Measurements from ENCODE around the gene ID3.
A peak's percentile ranks its signal among the peaks of the same experiment; 100 is the strongest.
"Not testable (repeated sequence)": the region's sequence is repeated elsewhere in the genome, so short reads cannot be mapped to it uniquely, and the experiment has no call there.

The ID3 gene

GRCh38 chr1:23588749-23589548 is 29.6 kb upstream of the ID3 start:
- no peak for DNase-seq (ENCODE audit: low spot score)

- DNase-seq (ENCODE audit: low spot score) = peak; percentile 67
Measured at GRCh38 chr1:23585321-23586022, 26.2 kb upstream of the ID3 start.

GRCh38 chr1:23583727-23584126 is 24.4 kb upstream of the ID3 start:
- DNase-seq (ENCODE audit: low spot score) = not testable (repeated sequence)

- no peak for DNase-seq (ENCODE audit: low spot score)
Measured at GRCh38 chr1:23582820-23583219, 23.5 kb upstream of the ID3 start.

GRCh38 chr1:23581219-23581618 is 21.9 kb upstream of the ID3 start:
- no peak for DNase-seq (ENCODE audit: low spot score)

GRCh38 chr1:23578997-23579363 is 19.7 kb upstream of the ID3 start:
- no peak for DNase-seq (ENCODE audit: low spot score)

GRCh38 chr1:23578311-23578996 is 19.2 kb upstream of the ID3 start:
- no peak for DNase-seq (ENCODE audit: low spot score)

- peak; percentile 48 for DNase-seq (ENCODE audit: low spot score)
Measured at GRCh38 chr1:23577056-23578004, 18.0 kb upstream of the ID3 start.

- DNase-seq (ENCODE audit: low spot score) = no peak
Measured at GRCh38 chr1:23576338-23577055, 17.2 kb upstream of the ID3 start.

GRCh38 chr1:23575226-23575810 is 16.0 kb upstream of the ID3 start:
- DNase-seq (ENCODE audit: low spot score) = no peak

- DNase-seq (ENCODE audit: low spot score) = no peak
Measured at GRCh38 chr1:23574265-23574754, 15.0 kb upstream of the ID3 start.

GRCh38 chr1:23573574-23574182 is 14.4 kb upstream of the ID3 start:
- DNase-seq (ENCODE audit: low spot score) = no peak

- DNase-seq (ENCODE audit: low spot score) = no peak
Measured at GRCh38 chr1:23571465-23571864, 12.2 kb upstream of the ID3 start.

GRCh38 chr1:23570001-23570691 is 10.8 kb upstream of the ID3 start:
- no peak for DNase-seq (ENCODE audit: low spot score)

- no peak for DNase-seq (ENCODE audit: low spot score)
Measured at GRCh38 chr1:23568608-23569383, 9.5 kb upstream of the ID3 start.

GRCh38 chr1:23567996-23568607 is 8.8 kb upstream of the ID3 start:
- DNase-seq (ENCODE audit: low spot score) = no peak

GRCh38 chr1:23567629-23567995 is 8.3 kb upstream of the ID3 start:
- DNase-seq (ENCODE audit: low spot score) = no peak

- DNase-seq (ENCODE audit: low spot score) = no peak
Measured at GRCh38 chr1:23566304-23566703, 7.0 kb upstream of the ID3 start.

Measured in COLO829 (cell line).